ENCODE results near the gene ANKDD1A.

GRCh38 chr15:64993290-64993689 is 81.6 kb downstream of the ANKDD1A start:
- TF ChIP-seq, protein P1, sequence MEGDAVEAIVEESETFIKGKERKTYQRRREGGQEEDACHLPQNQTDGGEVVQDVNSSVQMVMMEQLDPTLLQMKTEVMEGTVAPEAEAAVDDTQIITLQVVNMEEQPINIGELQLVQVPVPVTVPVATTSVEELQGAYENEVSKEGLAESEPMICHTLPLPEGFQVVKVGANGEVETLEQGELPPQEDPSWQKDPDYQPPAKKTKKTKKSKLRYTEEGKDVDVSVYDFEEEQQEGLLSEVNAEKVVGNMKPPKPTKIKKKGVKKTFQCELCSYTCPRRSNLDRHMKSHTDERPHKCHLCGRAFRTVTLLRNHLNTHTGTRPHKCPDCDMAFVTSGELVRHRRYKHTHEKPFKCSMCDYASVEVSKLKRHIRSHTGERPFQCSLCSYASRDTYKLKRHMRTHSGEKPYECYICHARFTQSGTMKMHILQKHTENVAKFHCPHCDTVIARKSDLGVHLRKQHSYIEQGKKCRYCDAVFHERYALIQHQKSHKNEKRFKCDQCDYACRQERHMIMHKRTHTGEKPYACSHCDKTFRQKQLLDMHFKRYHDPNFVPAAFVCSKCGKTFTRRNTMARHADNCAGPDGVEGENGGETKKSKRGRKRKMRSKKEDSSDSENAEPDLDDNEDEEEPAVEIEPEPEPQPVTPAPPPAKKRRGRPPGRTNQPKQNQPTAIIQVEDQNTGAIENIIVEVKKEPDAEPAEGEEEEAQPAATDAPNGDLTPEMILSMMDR (IDR thresholded peaks at IDR 0.05) = no peak
- TF ChIP-seq POLR2A (IDR thresholded peaks at IDR 0.05) = no peak

All from testis (tissue), 2 donors.